LHCN-M2 (cell line): ENCODE data around the gene SLC35F2. TPM values are rescaled to one million over a fixed set of nuclear protein-coding genes. Genes with fewer than 3 reads are reported as not detected.
"Not testable (repeated sequence)": the region's sequence is repeated elsewhere in the genome, so short reads cannot be mapped to it uniquely, and the experiment has no call there.

Source experiments
- DNase-seq: peaks from one replicate; pipeline ENCODE4 v3.0.0-alpha.2; 2012; ENCODE audit warnings: low read depth
- total RNA-seq: library from RNA; depleted of rRNA; stranded (reverse); fragments of >200 nt; gene quantifications from 2 replicates; pipeline ENCODE4 v1.2.3, GENCODE V29; 2014

The SLC35F2 gene
- total RNA-seq, 1 experiment from 2014 or later, result 9.3 TPM

- no peak for DNase-seq
Measured at GRCh38 chr11:107842412-107843100, 16.0 kb downstream of the SLC35F2 start.

GRCh38 chr11:107840129-107840484 is 18.5 kb downstream of the SLC35F2 start:
- no peak for DNase-seq

- DNase-seq, result no peak
Measured at GRCh38 chr11:107836851-107837250, 21.7 kb downstream of the SLC35F2 start.

GRCh38 chr11:107834995-107835394 is 23.6 kb downstream of the SLC35F2 start:
- no peak for DNase-seq

- not testable (repeated sequence) for DNase-seq
Measured at GRCh38 chr11:107833926-107834325, 24.7 kb downstream of the SLC35F2 start.

GRCh38 chr11:107830915-107831540 is 27.6 kb downstream of the SLC35F2 start:
- DNase-seq, result no peak

GRCh38 chr11:107827041-107827440 is 31.5 kb downstream of the SLC35F2 start:
- DNase-seq, result no peak

GRCh38 chr11:107825875-107826274 is 32.7 kb downstream of the SLC35F2 start:
- DNase-seq, result no peak

- DNase-seq, result no peak
Measured at GRCh38 chr11:107824668-107825369, 33.8 kb downstream of the SLC35F2 start.

- no peak for DNase-seq
Measured at GRCh38 chr11:107821199-107821927, 37.2 kb downstream of the SLC35F2 start.

- DNase-seq, result peak; percentile 15
Measured at GRCh38 chr11:107819361-107820014, 39.1 kb downstream of the SLC35F2 start.

- DNase-seq, result no peak
Measured at GRCh38 chr11:107818491-107818890, 40.1 kb downstream of the SLC35F2 start.

- DNase-seq, result no peak
Measured at GRCh38 chr11:107816028-107816427, 42.6 kb downstream of the SLC35F2 start.

- no peak for DNase-seq
Measured at GRCh38 chr11:107810875-107811274, 47.7 kb downstream of the SLC35F2 start.

GRCh38 chr11:107808521-107808920 is 50.1 kb downstream of the SLC35F2 start:
- DNase-seq, result no peak

GRCh38 chr11:107804971-107805370 is 53.6 kb downstream of the SLC35F2 start:
- DNase-seq, result no peak

GRCh38 chr11:107804211-107804610 is 54.4 kb downstream of the SLC35F2 start:
- no peak for DNase-seq

GRCh38 chr11:107801641-107802040 is 56.9 kb downstream of the SLC35F2 start:
- no peak for DNase-seq

GRCh38 chr11:107799218-107799859 is 59.2 kb downstream of the SLC35F2 start:
- peak; percentile 71 for DNase-seq

GRCh38 chr11:107792049-107792443 is 66.5 kb downstream of the SLC35F2 start:
- no peak for DNase-seq
